Type B pancreatic cell (in vitro differentiated cells): ENCODE data around the gene ITGA3. TPM values are rescaled to one million over a fixed set of nuclear protein-coding genes. Genes with fewer than 3 reads are reported as not detected.
"Not testable (repeated sequence)": the region's sequence is repeated elsewhere in the genome, so short reads cannot be mapped to it uniquely, and the experiment has no call there.

Experiments
- DNase-seq: peaks from one replicate; pipeline ENCODE4 v3.0.0; 2021; ENCODE audit warnings: mixed read lengths; ENCODE audit not compliant: unreplicated experiment; ENCODE audit errors: extremely low spot score
- H3K27ac Mint-ChIP-seq: 2 replicates; pipeline ENCODE4 v1.8.0; 2021; ENCODE audit warnings: mild to moderate bottlenecking, mixed read lengths
- H3K27me3 Mint-ChIP-seq: 2 replicates; pipeline ENCODE4 v1.8.0; 2021; ENCODE audit warnings: mixed read lengths
- H3K36me3 Mint-ChIP-seq: 2 replicates; pipeline ENCODE4 v1.8.0; 2021; ENCODE audit warnings: mixed read lengths
- H3K4me1 Mint-ChIP-seq: one replicate; pipeline ENCODE4 v1.8.0; 2021; ENCODE audit warnings: mixed read lengths; ENCODE audit not compliant: unreplicated experiment
- H3K4me3 Mint-ChIP-seq: 2 replicates; pipeline ENCODE4 v1.8.0; 2021; ENCODE audit warnings: mild to moderate bottlenecking, mixed read lengths
- H3K9me3 Mint-ChIP-seq: 2 replicates; pipeline ENCODE4 v1.8.0; 2021; ENCODE audit warnings: mixed read lengths
- CTCF ChIP-seq: fragments of 200-600 bp; sonication (generic); conservative IDR thresholded peaks from 2 replicates; pipeline ENCODE4 v1.5.0; 2021; ENCODE audit warnings: antibody characterized with exemption, mild to moderate bottlenecking
- total RNA-seq: library from RNA; stranded (reverse); gene quantifications from 2 replicates; pipeline ENCODE4 v1.2.1, GENCODE V29; 2021; ENCODE audit warnings: low replicate concordance

The ITGA3 gene
- total RNA-seq, 1 donor from 2014 or later = 20.3 TPM

GRCh38 chr17:50035945-50036344 lies 20.0 kb upstream of the ITGA3 start:
- Mint-ChIP-seq H3K36me3 (no peaks in the 10 kb centered on the region), H3K9me3 (no peaks in the 10 kb centered on the region), H3K4me1 (peaks cover 9% of the 10 kb centered on the region), H3K27me3 (peaks cover 8% of the 10 kb centered on the region), H3K27ac (no peak overlapping the region), H3K4me3 (no peak overlapping the region)
- DNase-seq = no peak
- TF ChIP-seq CTCF = no peak

- DNase-seq = no peak
- Mint-ChIP-seq H3K4me3 (no peak overlapping the region), H3K9me3 (no peaks in the 10 kb centered on the region), H3K36me3 (no peaks in the 10 kb centered on the region), H3K4me1 (peaks cover 9% of the 10 kb centered on the region), H3K27ac (no peak overlapping the region), H3K27me3 (peaks cover 8% of the 10 kb centered on the region)
- TF ChIP-seq CTCF = no peak
These were observed 19.3 kb upstream of the ITGA3 start for GRCh38 chr17:50036455-50037261.

- no peak for DNase-seq
- Mint-ChIP-seq H3K4me1 (peaks cover 9% of the 10 kb centered on the region), H3K36me3 (no peaks in the 10 kb centered on the region), H3K27me3 (peaks cover 8% of the 10 kb centered on the region), H3K27ac (no peak overlapping the region), H3K4me3 (no peak overlapping the region), H3K9me3 (no peaks in the 10 kb centered on the region)
- TF ChIP-seq CTCF = no peak
These were observed 18.4 kb upstream of the ITGA3 start for GRCh38 chr17:50037321-50038107.

GRCh38 chr17:50039058-50039457 lies 16.9 kb upstream of the ITGA3 start:
- peaks cover 9% of the 10 kb centered on the region for H3K4me1 Mint-ChIP-seq

GRCh38 chr17:50040496-50040895 lies 15.4 kb upstream of the ITGA3 start:
- H3K4me3 Mint-ChIP-seq, H3K27me3 Mint-ChIP-seq, H3K4me1 Mint-ChIP-seq, H3K27ac Mint-ChIP-seq, H3K9me3 Mint-ChIP-seq, H3K36me3 Mint-ChIP-seq, DNase-seq: not testable (repeated sequence)

More at GRCh38 chr17:50039058-50039457, 16.9 kb upstream of the ITGA3 start:
- no peak for DNase-seq
- Mint-ChIP-seq H3K27me3 (peaks cover 8% of the 10 kb centered on the region), H3K27ac (no peak overlapping the region), H3K36me3 (no peaks in the 10 kb centered on the region), H3K4me3 (no peak overlapping the region), H3K9me3 (no peaks in the 10 kb centered on the region)
- TF ChIP-seq CTCF = no peak

GRCh38 chr17:50042211-50042610 lies 13.7 kb upstream of the ITGA3 start:
- H3K9me3 Mint-ChIP-seq = no peaks in the 10 kb centered on the region
- no peak overlapping the region for H3K27ac Mint-ChIP-seq
- H3K27me3 Mint-ChIP-seq = peaks cover 8% of the 10 kb centered on the region
- peaks cover 1% of the 10 kb centered on the region for H3K4me1 Mint-ChIP-seq
- H3K36me3 Mint-ChIP-seq = no peaks in the 10 kb centered on the region
- H3K4me3 Mint-ChIP-seq = no peak overlapping the region
- DNase-seq = no peak
- no peak for TF ChIP-seq CTCF
